Measurements from ENCODE around the gene C20orf204. TPM values are rescaled to one million over a fixed set of nuclear protein-coding genes. Genes with fewer than 3 reads are reported as not detected.
"Not testable (repeated sequence)": the region's sequence is repeated elsewhere in the genome, so short reads cannot be mapped to it uniquely, and the experiment has no call there.

Gene C20orf204
- total RNA-seq, 2 experiments from 2014 or later, result 2.1 to 2.5 TPM

DNA sequence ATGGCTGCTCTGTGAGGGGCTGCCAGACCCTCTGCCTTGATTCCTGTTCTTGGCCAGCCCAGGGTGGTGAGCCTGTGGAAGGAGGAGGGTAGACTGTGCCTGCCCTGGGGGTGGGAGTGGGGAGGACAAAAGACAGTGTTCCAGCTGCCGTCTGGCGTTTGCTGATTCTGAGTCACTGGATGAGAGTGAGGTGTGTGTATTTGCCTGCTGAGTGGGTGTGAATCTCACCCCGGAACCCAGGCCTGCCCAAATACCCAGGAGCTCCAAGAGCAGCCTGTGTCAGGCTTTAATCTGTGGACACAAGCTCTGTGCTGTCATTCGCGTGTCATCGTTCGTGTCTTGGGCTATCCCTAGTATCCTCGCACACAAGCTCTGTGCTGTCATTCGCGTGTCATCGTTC is 50.8 kb downstream of the C20orf204 start:
- no peaks in the 10 kb centered on the region for H3K36me3 Mint-ChIP-seq
- DNase-seq, result no peak
- peaks cover 14% of the 10 kb centered on the region for H3K4me1 Mint-ChIP-seq
- no peak overlapping the region for H3K4me3 Mint-ChIP-seq
- H3K9me3 Mint-ChIP-seq, result peaks cover 2% of the 10 kb centered on the region
- H3K27me3 Mint-ChIP-seq, result peaks cover 23% of the 10 kb centered on the region
- no peak overlapping the region for H3K27ac Mint-ChIP-seq

GRCh38 chr20:64087226-64087825 is 51.3 kb downstream of the C20orf204 start:
- H3K9me3 Mint-ChIP-seq, result not testable (repeated sequence)
- peaks cover 17% of the 10 kb centered on the region for H3K27me3 Mint-ChIP-seq

DNA sequence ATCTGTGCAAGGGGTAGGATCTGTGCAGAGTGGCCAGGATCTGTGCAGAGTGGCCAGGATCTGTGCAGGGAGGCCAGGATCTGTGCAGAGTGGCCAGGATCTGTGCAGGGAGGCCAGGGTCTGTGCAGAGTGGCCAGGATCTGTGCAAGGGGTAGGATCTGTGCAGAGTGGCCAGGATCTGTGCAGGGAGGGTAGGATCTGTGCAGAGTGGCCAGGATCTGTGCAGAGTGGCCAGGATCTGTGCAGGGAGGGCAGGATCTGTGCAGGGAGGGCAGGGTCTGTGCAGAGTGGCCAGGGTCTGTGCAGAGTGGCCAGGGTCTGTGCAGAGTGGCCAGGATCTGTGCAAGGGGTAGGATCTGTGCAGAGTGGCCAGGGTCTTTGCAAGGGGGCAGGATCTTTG is 52.6 kb downstream of the C20orf204 start:
- not testable (repeated sequence) for H3K4me1 Mint-ChIP-seq, H3K27ac Mint-ChIP-seq, H3K36me3 Mint-ChIP-seq, H3K4me3 Mint-ChIP-seq, DNase-seq, H3K9me3 Mint-ChIP-seq
- peaks cover 12% of the 10 kb centered on the region for H3K27me3 Mint-ChIP-seq

More at GRCh38 chr20:64087226-64087825, 51.3 kb downstream of the C20orf204 start:
- H3K4me3 Mint-ChIP-seq, H3K36me3 Mint-ChIP-seq, H3K27ac Mint-ChIP-seq, DNase-seq: not testable (repeated sequence)
- H3K4me1 Mint-ChIP-seq, result peaks cover 10% of the 10 kb centered on the region

Other genes starting within 250 kb of the C20orf204 start
- under 1 TPM in 1 of 2 experiments, not detected in 1; 0.04 TPM for gene ZBTB46, start 204.9 kb upstream of the C20orf204 start, total RNA-seq
- not detected for gene ABHD16B, start 174.7 kb upstream of the C20orf204 start, total RNA-seq
- gene TPD52L2, start 170.9 kb upstream of the C20orf204 start, total RNA-seq, result 10 to 100 TPM; 58.6 to 58.9 TPM
- gene DNAJC5, start 141.1 kb upstream of the C20orf204 start, total RNA-seq, result 10 to 100 TPM; 32.1 to 32.9 TPM
- 10 to 100 TPM; 27.6 to 28.9 TPM for gene UCKL1, start 79.8 kb upstream of the C20orf204 start, total RNA-seq
- 10 to 100 TPM; 11.6 to 11.8 TPM for gene ZNF512B, start 66.3 kb upstream of the C20orf204 start, total RNA-seq
- 10 to 100 TPM; 16.7 to 19.3 TPM for gene SAMD10, start 56.5 kb upstream of the C20orf204 start, total RNA-seq
- 10 to 100 TPM; 64.5 to 64.6 TPM for gene PRPF6, start 55.0 kb upstream of the C20orf204 start, total RNA-seq
- gene SOX18, start 13.5 kb downstream of the C20orf204 start, total RNA-seq, result not detected
- gene TCEA2, start 27.0 kb downstream of the C20orf204 start, total RNA-seq, result 10 to 100 TPM; 37.8 to 38.6 TPM
- gene RGS19, start 43.3 kb downstream of the C20orf204 start, total RNA-seq, result 10 to 100 TPM; 26.4 to 31.8 TPM
- gene OPRL1, start 43.9 kb downstream of the C20orf204 start, total RNA-seq, result under 1 TPM; 0.16 to 0.25 TPM
- under 1 TPM; 0.47 to 0.50 TPM for gene LKAAEAR1, start 48.2 kb downstream of the C20orf204 start, total RNA-seq
- gene NPBWR2, start 71.4 kb downstream of the C20orf204 start, total RNA-seq, result not detected
- gene MYT1, start 128.3 kb downstream of the C20orf204 start, total RNA-seq, result under 1 TPM in 1 of 2 experiments, not detected in 1; 0.44 TPM
- 10 to 100 TPM; 27.5 to 30.0 TPM for gene PCMTD2, start 219.6 kb downstream of the C20orf204 start, total RNA-seq

All from activated naive CD8-positive, alpha-beta T cell treated with anti-CD3 and anti-CD28 coated beads for 36 hours (primary cell).